ENCODE results near the gene KANSL1L. TPM values are rescaled to one million over a fixed set of nuclear protein-coding genes. Genes with fewer than 3 reads are reported as not detected.

Gene KANSL1L
- total and polyA plus RNA-seq, 10 of the 15 experiments (the other 5 are each of a cell fraction or from before 2014, with no cell fraction given): 1.2 to 9.5 (median 3.7) TPM

- Histone ChIP-seq H3K9me3 (replicated peaks; ENCODE audit: control insufficient read depth, insufficient read depth, low read length) (peaks cover 2% of the 10 kb centered on the region; the same call in 2 of the 3 replicates), H2AFZ (ENCODE audit: control insufficient read depth, low read depth, low read length) (no peak overlapping the region), H3K4me2 (ENCODE audit: control insufficient read depth, insufficient read depth) (no peak overlapping the region), H3K4me1 (ENCODE audit: control insufficient read depth, insufficient read depth, low read length) (no peaks in the 10 kb centered on the region), H3K9ac (ENCODE audit: control insufficient read depth, insufficient read depth, low read length) (no peak overlapping the region), H4K20me1 (ENCODE audit: control insufficient read depth, insufficient read depth) (no peaks in the 10 kb centered on the region), H3K4me3 (no peak overlapping the region), H3K27me3 (replicated peaks in 1 of 2; ENCODE audit: control insufficient read depth in 2 of 2, insufficient read depth in 2 of 2, low read length in 1 of 2) (no peaks in the 10 kb centered on the region), H3K27ac (ENCODE audit: control insufficient read depth, insufficient read depth) (no peak overlapping the region), H3K36me3 (ENCODE audit: control insufficient read depth in 2 of 2, insufficient read depth in 2 of 2, low read length in 1 of 2) (no peaks in the 10 kb centered on the region), H3K79me2 (ENCODE audit: control insufficient read depth, insufficient read depth, low read length) (no peaks in the 10 kb centered on the region)
- TF ChIP-seq RELA (IDR thresholded peaks at IDR 0.05; ENCODE audit: borderline replicate concordance, partially characterized antibody) (no peak), ZNF24 (IDR thresholded peaks at IDR 0.05) (no peak), ZNF622 (IDR thresholded peaks at IDR 0.05) (no peak), ZNF274 (IDR thresholded peaks at IDR 0.05; ENCODE audit: insufficient read depth, insufficient read length) (no peak), TBL1XR1 (IDR thresholded peaks at IDR 0.05; ENCODE audit: low read depth, low read length) (no peak), NRF1 (conservative IDR thresholded peaks at IDR 0.05; ENCODE audit: low read depth, low read length) (no peak), NR2C1 (IDR thresholded peaks at IDR 0.05) (no peak), SUPT20H (IDR thresholded peaks at IDR 0.05; ENCODE audit: borderline replicate concordance, control insufficient read depth, low read depth, low read length) (no peak), ZNF217 (IDR thresholded peaks at IDR 0.05) (no peak), CUX1 (IDR thresholded peaks at IDR 0.05; ENCODE audit: insufficient replicate concordance, low read depth, low read length) (no peak), BHLHE40 (IDR thresholded peaks at IDR 0.05; ENCODE audit: borderline replicate concordance in 1 of 2, low read depth in 2 of 2, low read length in 1 of 2) (no peak), HDGF (IDR thresholded peaks at IDR 0.05) (no peak), CHD2 (IDR thresholded peaks at IDR 0.05; ENCODE audit: borderline replicate concordance, low read depth, low read length) (no peak)
- TF ChIP-seq, protein P1, sequence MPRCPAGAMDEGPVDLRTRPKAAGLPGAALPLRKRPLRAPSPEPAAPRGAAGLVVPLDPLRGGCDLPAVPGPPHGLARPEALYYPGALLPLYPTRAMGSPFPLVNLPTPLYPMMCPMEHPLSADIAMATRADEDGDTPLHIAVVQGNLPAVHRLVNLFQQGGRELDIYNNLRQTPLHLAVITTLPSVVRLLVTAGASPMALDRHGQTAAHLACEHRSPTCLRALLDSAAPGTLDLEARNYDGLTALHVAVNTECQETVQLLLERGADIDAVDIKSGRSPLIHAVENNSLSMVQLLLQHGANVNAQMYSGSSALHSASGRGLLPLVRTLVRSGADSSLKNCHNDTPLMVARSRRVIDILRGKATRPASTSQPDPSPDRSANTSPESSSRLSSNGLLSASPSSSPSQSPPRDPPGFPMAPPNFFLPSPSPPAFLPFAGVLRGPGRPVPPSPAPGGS (IDR thresholded peaks at IDR 0.05; ENCODE audit: borderline replicate concordance, insufficient read depth, low read depth, low read length, poor library complexity, severe bottlenecking): no peak
- TF ChIP-seq, protein P2, sequence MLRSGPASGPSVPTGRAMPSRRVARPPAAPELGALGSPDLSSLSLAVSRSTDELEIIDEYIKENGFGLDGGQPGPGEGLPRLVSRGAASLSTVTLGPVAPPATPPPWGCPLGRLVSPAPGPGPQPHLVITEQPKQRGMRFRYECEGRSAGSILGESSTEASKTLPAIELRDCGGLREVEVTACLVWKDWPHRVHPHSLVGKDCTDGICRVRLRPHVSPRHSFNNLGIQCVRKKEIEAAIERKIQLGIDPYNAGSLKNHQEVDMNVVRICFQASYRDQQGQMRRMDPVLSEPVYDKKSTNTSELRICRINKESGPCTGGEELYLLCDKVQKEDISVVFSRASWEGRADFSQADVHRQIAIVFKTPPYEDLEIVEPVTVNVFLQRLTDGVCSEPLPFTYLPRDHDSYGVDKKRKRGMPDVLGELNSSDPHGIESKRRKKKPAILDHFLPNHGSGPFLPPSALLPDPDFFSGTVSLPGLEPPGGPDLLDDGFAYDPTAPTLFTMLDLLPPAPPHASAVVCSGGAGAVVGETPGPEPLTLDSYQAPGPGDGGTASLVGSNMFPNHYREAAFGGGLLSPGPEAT (IDR thresholded peaks at IDR 0.05; ENCODE audit: low read depth): no peak
- intact Hi-C loops (cut with micrococcal nuclease; ENCODE audit: unreplicated experiment) (no loop called here), in situ Hi-C loops (cut with MboI) (loop anchor here (25.0 kb wide), 1 partner anchor 1793 kb away; no protein-coding TSS in a partner anchor)
- ChIA-PET SMC1A (ENCODE audit: uncharacterized antibody, unreplicated experiment) (interaction anchor here (1.1 to 1.6 kb wide), 4 partner anchors 13 to 20 kb away, joined by 3 to 5 read pairs (median 4); no protein-coding TSS in a partner anchor), CTCF (no interaction called here), RAD21 (ENCODE audit: unreplicated experiment) (no interaction called here), POLR2A (no interaction called here)
- ATAC-seq (no peak), DNase-seq (ENCODE audit: low read depth, low spot score) (no peak), FAIRE-seq (no peak)
- WGBS (ENCODE audit: insufficient coverage, insufficient replicate concordance, low lambda C conversion rate, missing lambda C conversion rate): 100% methylated on average over 1 of the region's 1 CpG
- no TSS peak for BruUV-seq (replicated peaks)
These were observed 9.3 kb upstream of the KANSL1L start for GRCh38 chr2:210180477-210180876.
